Stimulated activated CD4-positive, alpha-beta T cell treated with anti-CD3 and anti-CD28 coated beads, Interleukin-4, amount 100 ng/mL, for 1 hour (primary cell): ENCODE data around the gene LOC128125822.
A peak's percentile ranks its signal among the peaks of the same experiment; 100 is the strongest.
"Not testable (repeated sequence)": the region's sequence is repeated elsewhere in the genome, so short reads cannot be mapped to it uniquely, and the experiment has no call there.

Source experiments
- DNase-seq: peaks from one replicate; pipeline ENCODE4 v3.0.0-alpha.2; 2020

The LOC128125822 gene

GRCh38 chr6:63584566-63584965 is 12.3 kb downstream of the LOC128125822 start:
- no peak for DNase-seq

GRCh38 chr6:63585652-63586051 is 13.4 kb downstream of the LOC128125822 start:
- not testable (repeated sequence) for DNase-seq

- DNase-seq: no peak
Observed at GRCh38 chr6:63589952-63590411, 17.7 kb downstream of the LOC128125822 start.

GRCh38 chr6:63592886-63593285 is 20.6 kb downstream of the LOC128125822 start:
- DNase-seq: no peak

GRCh38 chr6:63597141-63598048 is 25.1 kb downstream of the LOC128125822 start:
- no peak for DNase-seq

- peak; percentile 66 for DNase-seq
Observed at GRCh38 chr6:63598049-63599036, 26.1 kb downstream of the LOC128125822 start.

GRCh38 chr6:63599243-63599642 is 27.0 kb downstream of the LOC128125822 start:
- DNase-seq: no peak

- DNase-seq: no peak
Observed at GRCh38 chr6:63600136-63600535, 27.9 kb downstream of the LOC128125822 start.

GRCh38 chr6:63609231-63609630 is 37.0 kb downstream of the LOC128125822 start:
- no peak for DNase-seq

GRCh38 chr6:63610944-63611343 is 38.7 kb downstream of the LOC128125822 start:
- DNase-seq: no peak

- no peak for DNase-seq
Observed at GRCh38 chr6:63611560-63611959, 39.3 kb downstream of the LOC128125822 start.

GRCh38 chr6:63615590-63615989 is 43.3 kb downstream of the LOC128125822 start:
- DNase-seq: no peak
